Gastrocnemius medialis (tissue), 4 donors: Measurements from ENCODE around the gene FIZ1. TPM values are rescaled to one million over a fixed set of nuclear protein-coding genes. Genes with fewer than 3 reads are reported as not detected.

ENCODE experiments used
- ATAC-seq, 2 donors: fragments of 150-250 bp; one replicate each; pipeline ENCODE4 v1.9.1; 2016
- DNase-seq, 2 donors: peaks; one replicate each; pipeline ENCODE4 v3.0.0-alpha.2; 2019
- H3K27ac ChIP-seq, 4 donors: fragments of 200-600 bp; sonication (generic); 1 replicate in 1 of 4; 2 replicates in 3 of 4; pipeline ENCODE4 v1.5.1; 2016 to 2018; ENCODE audit warnings: mild to moderate bottlenecking in 2 of 4, moderate library complexity in 1 of 4
- H3K27me3 ChIP-seq, 3 donors: fragments of 200-600 bp; sonication (generic) in 2 of 3; 1 replicate in 1 of 3; 2 replicates in 2 of 3; pipeline versions ENCODE4 v1.5.1 to v1.6.0; 2016 to 2019; ENCODE audit warnings: mild to moderate bottlenecking in 1 of 3, moderate library complexity in 1 of 3
- H3K36me3 ChIP-seq, 2 donors: fragments of 200-600 bp; sonication (generic) in 1 of 2; one replicate each; pipeline ENCODE4 v1.5.1; 2017 to 2018
- H3K4me1 ChIP-seq, 2 donors: fragments of 200-600 bp; sonication (generic) in 1 of 2; one replicate each; pipeline ENCODE4 v1.5.1; 2016 to 2017; ENCODE audit warnings: mild to moderate bottlenecking in 2 of 2
- H3K4me3 ChIP-seq, 4 donors: fragments of 200-600 bp; sonication (generic) in 3 of 4; 1 replicate in 1 of 4; 2 replicates in 3 of 4; pipeline ENCODE4 v1.5.1; 2016 to 2019; ENCODE audit warnings: mild to moderate bottlenecking in 2 of 4
- H3K9me3 ChIP-seq, 3 donors: fragments of 200-600 bp; sonication (generic) in 2 of 3; 1 replicate in 1 of 3; 2 replicates in 2 of 3; pipeline ENCODE4 v1.5.1; 2016 to 2019
- POLR2A ChIP-seq, 2 donors: fragments of 450-650 bp; IDR thresholded peaks; one replicate each; pipeline ENCODE4 v1.6.1; 2017; ENCODE audit warnings: antibody characterized with exemption in 2 of 2, mild to moderate bottlenecking in 2 of 2, moderate library complexity in 2 of 2
- in situ Hi-C, 4 donors: fragments of 200-750 bp; cut with MboI; loops; one replicate each; pipeline versions ENCODE4 v1.15.0 to v1.8.0; 2017; ENCODE audit warnings: low sequenced_read_pairs in 4 of 4
- intact Hi-C: fragments of 100-400 bp; cut with DNase I; formaldehyde crosslinking; loops from one replicate; pipeline ENCODE4 v1.15.1; 2023; ENCODE audit warnings: low total_unique reads
- total RNA-seq, 4 donors: library from RNA; depleted of rRNA; stranded (reverse); fragments of >200 nt; gene quantifications; one replicate each; pipeline versions ENCODE4 v1.1.0 to v1.2.3, GENCODE V29; 2016
- TF ChIP-seq, protein P1 (sequence below), 5 experiments: fragments of 450-650 bp in 3 of 5; fragments of 200-600 bp in 2 of 5; sonication (generic) in 2 of 5; IDR thresholded peaks in 4 of 5; conservative IDR thresholded peaks in 1 of 5; 1 replicate in 4 of 5; 2 replicates in 1 of 5; pipeline ENCODE4 v1.5.1; 2016 to 2019; ENCODE audit warnings: antibody characterized with exemption in 5 of 5, mild to moderate bottlenecking in 3 of 5, moderate library complexity in 3 of 5

The FIZ1 gene
- total RNA-seq, 4 donors from 2014 or later, result 6.8 to 11.2 (median 7.4) TPM

DNA sequence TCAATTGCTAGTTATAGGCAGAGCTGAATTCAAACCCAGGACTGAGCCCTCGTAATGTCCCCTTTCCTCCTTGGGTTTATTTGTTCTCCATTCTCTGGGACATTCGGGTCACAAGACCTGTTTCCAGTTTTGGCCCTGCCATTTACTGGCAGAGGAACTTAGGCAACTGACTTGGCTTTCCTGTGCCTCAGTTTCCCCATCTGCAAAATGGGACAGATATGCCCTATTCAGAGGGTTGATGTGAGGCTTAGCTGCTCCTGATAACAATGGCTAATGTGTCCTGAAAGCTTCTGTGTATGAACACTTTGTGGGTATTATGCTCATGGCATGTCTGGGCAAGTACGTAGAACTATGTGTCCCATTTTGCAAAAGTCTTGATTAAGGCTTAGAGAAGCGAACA lies 1.8 kb upstream of the FIZ1 start:
- intact Hi-C loops, result loop anchor here (2.0 to 10.0 kb wide), 2 partner anchors 262 to 1396 kb away; partner anchors contain the start of genes KMT5C and RPS9
- DNase-seq, result no peak
- no peak for ATAC-seq

DNA sequence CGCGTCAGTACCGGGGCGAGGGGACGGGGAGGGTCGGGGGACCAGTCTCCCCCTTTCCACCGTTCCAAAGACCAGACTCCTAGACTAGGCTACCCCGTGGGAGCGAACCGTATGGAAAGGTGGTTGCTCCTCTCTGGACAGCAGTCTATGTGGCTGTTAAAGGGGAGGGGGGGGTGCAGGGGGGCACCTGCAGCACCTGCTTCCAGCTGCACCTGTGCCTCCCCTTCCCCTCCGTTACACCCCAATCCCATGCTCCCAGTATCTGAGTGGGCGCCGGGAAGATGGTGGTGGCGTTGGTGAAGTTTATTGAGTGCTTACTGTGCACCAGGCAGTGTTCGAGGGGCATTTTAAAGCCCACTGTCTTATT lies 1.3 kb upstream of the FIZ1 start:
- no peak for DNase-seq
- Histone ChIP-seq H3K9me3 (no peaks in the 10 kb centered on the region), H3K36me3 (peaks cover 0 to 8% of the 10 kb centered on the region in 2 donors), H3K27me3 (no peaks in the 10 kb centered on the region), H3K4me1 (peaks cover 16 to 21% of the 10 kb centered on the region in 2 donors), H3K27ac (peak overlapping the region; percentile 97 to 100 (median 98)), H3K4me3 (peak overlapping the region; percentile 75 to 95 (median 86))
- intact Hi-C loops, result loop anchor here (1.0 to 10.0 kb wide), 3 partner anchors 24 to 1396 kb away; partner anchors contain the start of genes KMT5C, RPS9 and ZNF784
- no peak for ATAC-seq
- no peak for TF ChIP-seq POLR2A (IDR thresholded peaks at IDR 0.05)
- TF ChIP-seq, protein P1, sequence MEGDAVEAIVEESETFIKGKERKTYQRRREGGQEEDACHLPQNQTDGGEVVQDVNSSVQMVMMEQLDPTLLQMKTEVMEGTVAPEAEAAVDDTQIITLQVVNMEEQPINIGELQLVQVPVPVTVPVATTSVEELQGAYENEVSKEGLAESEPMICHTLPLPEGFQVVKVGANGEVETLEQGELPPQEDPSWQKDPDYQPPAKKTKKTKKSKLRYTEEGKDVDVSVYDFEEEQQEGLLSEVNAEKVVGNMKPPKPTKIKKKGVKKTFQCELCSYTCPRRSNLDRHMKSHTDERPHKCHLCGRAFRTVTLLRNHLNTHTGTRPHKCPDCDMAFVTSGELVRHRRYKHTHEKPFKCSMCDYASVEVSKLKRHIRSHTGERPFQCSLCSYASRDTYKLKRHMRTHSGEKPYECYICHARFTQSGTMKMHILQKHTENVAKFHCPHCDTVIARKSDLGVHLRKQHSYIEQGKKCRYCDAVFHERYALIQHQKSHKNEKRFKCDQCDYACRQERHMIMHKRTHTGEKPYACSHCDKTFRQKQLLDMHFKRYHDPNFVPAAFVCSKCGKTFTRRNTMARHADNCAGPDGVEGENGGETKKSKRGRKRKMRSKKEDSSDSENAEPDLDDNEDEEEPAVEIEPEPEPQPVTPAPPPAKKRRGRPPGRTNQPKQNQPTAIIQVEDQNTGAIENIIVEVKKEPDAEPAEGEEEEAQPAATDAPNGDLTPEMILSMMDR (IDR thresholded peaks at IDR 0.05 in 4 of 5, conservative IDR thresholded peaks at IDR 0.05 in 1 of 5), result no peak
- in situ Hi-C loops, result no loop called here

More for the DNA sequence above, 1.8 kb upstream of the FIZ1 start:
- H3K4me1 ChIP-seq, result peaks cover 16 to 17% of the 10 kb centered on the region in 2 donors
- peaks cover 0 to 4% of the 10 kb centered on the region in 2 donors for H3K36me3 ChIP-seq
- H3K4me3 ChIP-seq, result peak overlapping the region; percentile 75 to 95 (median 86)
- H3K9me3 ChIP-seq, result no peaks in the 10 kb centered on the region
- no peak for TF ChIP-seq POLR2A (IDR thresholded peaks at IDR 0.05)
- TF ChIP-seq, protein P1 (IDR thresholded peaks at IDR 0.05 in 4 of 5, conservative IDR thresholded peaks at IDR 0.05 in 1 of 5), result no peak
- H3K27ac ChIP-seq, result peak overlapping the region; percentile 97 to 100 (median 98)
- in situ Hi-C loops, result no loop called here
- H3K27me3 ChIP-seq, result no peaks in the 10 kb centered on the region

DNA sequence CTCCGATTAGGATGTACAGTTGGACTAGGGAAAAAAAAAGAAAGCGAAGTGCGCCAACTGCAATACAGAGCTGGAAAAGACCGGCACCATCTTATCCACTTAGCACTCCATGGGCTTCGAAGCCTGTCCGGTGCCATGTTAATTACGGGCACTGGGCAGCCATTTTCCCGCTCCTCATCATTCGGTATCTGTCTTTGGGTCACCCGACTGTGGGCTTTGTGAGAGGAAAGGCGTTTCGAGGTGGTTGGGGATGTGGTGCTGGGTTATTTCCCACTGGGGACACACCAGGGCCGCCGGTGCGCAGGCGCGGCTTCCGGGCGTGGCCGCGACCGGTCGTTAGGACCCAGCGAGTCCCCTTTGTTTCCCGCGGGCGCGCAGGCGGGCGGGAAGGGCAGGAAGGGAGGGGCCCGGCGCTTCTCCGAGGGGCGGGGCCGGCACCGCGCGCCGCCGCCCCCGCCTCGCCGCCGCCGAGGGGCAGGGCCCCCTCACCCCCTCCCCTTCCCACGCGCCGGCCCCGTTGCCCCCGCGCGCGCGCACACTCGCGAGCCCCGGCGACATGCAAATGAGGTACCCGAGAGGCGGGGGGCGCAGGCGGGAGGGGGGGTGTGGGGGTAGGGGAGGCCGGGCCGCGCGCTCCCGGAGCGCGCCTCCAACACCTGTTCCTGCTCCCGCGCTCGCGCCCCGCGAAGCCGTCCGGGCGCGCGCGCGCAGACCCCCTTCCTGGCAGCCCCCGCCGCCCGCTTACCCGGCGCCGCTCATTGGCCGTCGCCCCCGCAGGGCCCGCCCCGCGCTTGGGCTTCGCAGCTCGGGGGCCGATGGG lies 735 bp upstream of the FIZ1 start, which contains the start of gene ZNF524:
TSS of gene ZNF524 (plus strand) at position 447 of the 820 bp plus-strand sequence. CDS start 1,825 bp downstream, outside the sequence.
- Histone ChIP-seq H3K9me3 (no peaks in the 10 kb centered on the region), H3K4me3 (peak within 1 kb of the TSS; percentile 75 to 95 (median 86)), H3K36me3 (peaks cover 0 to 10% of the 10 kb centered on the region in 2 donors), H3K27me3 (no peaks in the 10 kb centered on the region), H3K4me1 (peaks cover 20 to 25% of the 10 kb centered on the region in 2 donors), H3K27ac (peak within 1 kb of the TSS; percentile 97 to 100 (median 98))
- intact Hi-C loops (loop anchor here (1.0 to 10.0 kb wide), 11 partner anchors 19 to 1395 kb away; partner anchors contain the start of genes KMT5C, PPP1R12C, RPS9 and TNNT1), in situ Hi-C loops (loop anchor here in 1 of 4 donors (5.0 kb wide), 1 partner anchor 53 kb away; the partner anchor contains the start of gene SBK3)
- peak; percentile 75 to 81 for ATAC-seq
- TF ChIP-seq POLR2A (IDR thresholded peaks at IDR 0.05), result peak in 1 of 2 donors; percentile 28
- TF ChIP-seq, protein P1 (IDR thresholded peaks at IDR 0.05 in 4 of 5, conservative IDR thresholded peaks at IDR 0.05 in 1 of 5), result peak in 1 of 5 experiments; percentile 22
- DNase-seq, result peak; percentile 82 to 88

DNA sequence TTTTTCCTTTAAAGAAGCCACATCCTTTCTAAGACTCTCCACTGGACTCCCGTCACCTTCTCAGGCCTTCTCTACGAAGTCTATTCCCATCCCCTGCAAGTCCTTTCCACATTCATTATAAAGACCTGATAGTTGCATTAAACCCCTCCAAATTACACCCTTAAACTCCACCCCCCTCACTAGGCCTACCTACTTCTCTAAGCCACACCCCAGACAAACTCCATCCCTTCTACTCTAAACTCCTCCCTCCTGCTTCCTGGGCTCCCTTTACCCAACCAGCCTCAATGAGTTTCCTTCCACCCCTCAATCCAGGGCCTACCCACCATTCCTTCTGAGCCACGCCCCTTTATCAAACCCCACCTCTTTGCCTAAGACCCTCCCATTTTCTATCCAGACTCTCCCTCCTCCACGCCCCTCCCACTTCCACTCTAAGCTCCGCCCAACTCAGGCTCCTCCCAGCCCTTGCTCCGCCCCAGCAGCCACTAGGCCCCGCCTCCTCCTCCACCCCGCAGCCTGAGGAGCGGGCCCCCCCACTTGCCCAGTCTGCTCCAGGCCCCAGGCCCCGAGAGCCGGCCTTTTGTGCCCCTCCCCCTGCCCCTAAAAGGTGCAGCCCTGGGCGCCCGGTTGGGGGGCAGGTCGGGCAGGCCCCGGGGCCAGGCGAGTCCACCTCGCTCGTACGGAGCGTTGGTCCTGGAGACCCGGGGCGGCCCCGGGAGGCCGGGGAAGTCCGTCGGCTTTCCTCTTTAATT lies 424 bp downstream of the FIZ1 start:
- peak; percentile 66 to 69 for TF ChIP-seq POLR2A (IDR thresholded peaks at IDR 0.05)
- TF ChIP-seq, protein P1 (IDR thresholded peaks at IDR 0.05 in 4 of 5, conservative IDR thresholded peaks at IDR 0.05 in 1 of 5), result no peak
- H3K27me3 ChIP-seq, result no peaks in the 10 kb centered on the region
- intact Hi-C loops (loop anchor here (1.0 to 5.0 kb wide), 8 partner anchors 18 to 482 kb away; partner anchors contain the start of genes PPP1R12C, TNNT1, ZNF579 and ZNF628), in situ Hi-C loops (loop anchor here in 1 of 4 donors (5.0 kb wide), 1 partner anchor 52 kb away; the partner anchor contains the start of gene SBK3)
- DNase-seq (peak; percentile 92 to 95), ATAC-seq (peak; percentile 50)
- peaks cover 13 to 23% of the 10 kb centered on the region in 2 donors for H3K4me1 ChIP-seq
- H3K27ac ChIP-seq, result peak overlapping the region; percentile 97 to 100 (median 98)
- H3K36me3 ChIP-seq, result peaks cover 0 to 10% of the 10 kb centered on the region in 2 donors
- H3K9me3 ChIP-seq, result no peaks in the 10 kb centered on the region
- peak overlapping the region; percentile 75 to 95 (median 86) for H3K4me3 ChIP-seq
